HEK293 (cell line): ENCODE data around the gene PTH2R.

Experiments
- HOXA7 ChIP-seq: sonication (generic); formaldehyde crosslinking; IDR thresholded peaks from 2 replicates; pipeline ENCODE4 v1.8.1; 2022; ENCODE audit warnings: missing genetic modification reagents, borderline replicate concordance
- IKZF3 ChIP-seq: fragments of 450-650 bp; IDR thresholded peaks from 2 replicates; pipeline ENCODE4 v1.5.0; 2018; ENCODE audit warnings: missing biosample characterization, mild to moderate bottlenecking, missing genetic modification characterization, moderate library complexity
- SALL2 ChIP-seq: fragments of 450-650 bp; formaldehyde crosslinking; IDR thresholded peaks from 2 replicates; pipeline ENCODE4 v1.5.0; 2017; ENCODE audit warnings: missing biosample characterization, mild to moderate bottlenecking, missing genetic modification characterization, borderline replicate concordance
- SETDB1 ChIP-seq: IDR thresholded peaks from one replicate; pipeline ENCODE4 v1.6.1; 2017; ENCODE audit warnings: mild to moderate bottlenecking, low read length, moderate library complexity, mixed read lengths; ENCODE audit not compliant: insufficient read length
- TCF7L2 ChIP-seq: IDR thresholded peaks from 2 replicates; pipeline ENCODE4 v1.6.1; 2011; ENCODE audit warnings: low read depth, mild to moderate bottlenecking, inconsistent platforms, low read length, moderate library complexity, borderline replicate concordance
- ZNF140 ChIP-seq: fragments of 450-650 bp; formaldehyde crosslinking; IDR thresholded peaks from 2 replicates; pipeline ENCODE4 v1.5.1; 2016; ENCODE audit warnings: missing biosample characterization, missing genetic modification characterization
- ZNF266 ChIP-seq: fragments of 450-650 bp; formaldehyde crosslinking; IDR thresholded peaks from 2 replicates; pipeline ENCODE4 v1.5.1; 2016; ENCODE audit warnings: missing biosample characterization, missing genetic modification characterization, low read depth
- ZNF311 ChIP-seq: fragments of 450-650 bp; formaldehyde crosslinking; IDR thresholded peaks from 2 replicates; pipeline ENCODE4 v1.5.1; 2017; ENCODE audit warnings: missing biosample characterization, missing genetic modification characterization, borderline replicate concordance
- TF ChIP-seq, protein P1 (sequence below): fragments of 450-650 bp; formaldehyde crosslinking; IDR thresholded peaks from 2 replicates; pipeline ENCODE4 v1.5.1; 2016; ENCODE audit warnings: missing biosample characterization, missing genetic modification characterization
- TF ChIP-seq, protein P2 (sequence below): fragments of 450-650 bp; formaldehyde crosslinking; optimal IDR thresholded peaks from 2 replicates; pipeline ENCODE3; 2016; ENCODE audit warnings: missing biosample characterization, mild to moderate bottlenecking, missing genetic modification characterization
- TF ChIP-seq, protein P3 (sequence below): fragments of 450-650 bp; formaldehyde crosslinking; IDR thresholded peaks from 2 replicates; pipeline ENCODE4 v1.5.1; 2016; ENCODE audit warnings: missing biosample characterization, missing genetic modification characterization

DNA sequence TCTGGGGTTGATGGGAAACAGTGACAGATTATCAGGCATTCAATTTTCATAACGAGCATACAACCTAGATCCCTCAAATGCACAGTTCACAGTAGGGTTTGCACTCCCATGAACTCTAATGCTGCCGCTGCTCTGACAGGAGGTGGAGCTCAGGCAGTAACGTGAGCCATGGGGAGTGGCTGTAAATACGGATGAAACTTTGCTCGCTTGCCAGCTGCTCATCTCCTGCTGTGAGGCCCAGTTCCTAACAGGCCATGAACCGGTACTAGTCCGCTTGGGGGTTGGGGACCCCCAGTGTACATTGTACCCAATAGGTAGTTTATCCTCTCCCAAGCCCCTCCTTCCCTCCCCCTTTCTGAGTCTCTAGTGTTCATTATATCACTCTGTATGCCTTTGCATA lies 94.6 kb downstream of the PTH2R start:
- TF ChIP-seq, protein P1, sequence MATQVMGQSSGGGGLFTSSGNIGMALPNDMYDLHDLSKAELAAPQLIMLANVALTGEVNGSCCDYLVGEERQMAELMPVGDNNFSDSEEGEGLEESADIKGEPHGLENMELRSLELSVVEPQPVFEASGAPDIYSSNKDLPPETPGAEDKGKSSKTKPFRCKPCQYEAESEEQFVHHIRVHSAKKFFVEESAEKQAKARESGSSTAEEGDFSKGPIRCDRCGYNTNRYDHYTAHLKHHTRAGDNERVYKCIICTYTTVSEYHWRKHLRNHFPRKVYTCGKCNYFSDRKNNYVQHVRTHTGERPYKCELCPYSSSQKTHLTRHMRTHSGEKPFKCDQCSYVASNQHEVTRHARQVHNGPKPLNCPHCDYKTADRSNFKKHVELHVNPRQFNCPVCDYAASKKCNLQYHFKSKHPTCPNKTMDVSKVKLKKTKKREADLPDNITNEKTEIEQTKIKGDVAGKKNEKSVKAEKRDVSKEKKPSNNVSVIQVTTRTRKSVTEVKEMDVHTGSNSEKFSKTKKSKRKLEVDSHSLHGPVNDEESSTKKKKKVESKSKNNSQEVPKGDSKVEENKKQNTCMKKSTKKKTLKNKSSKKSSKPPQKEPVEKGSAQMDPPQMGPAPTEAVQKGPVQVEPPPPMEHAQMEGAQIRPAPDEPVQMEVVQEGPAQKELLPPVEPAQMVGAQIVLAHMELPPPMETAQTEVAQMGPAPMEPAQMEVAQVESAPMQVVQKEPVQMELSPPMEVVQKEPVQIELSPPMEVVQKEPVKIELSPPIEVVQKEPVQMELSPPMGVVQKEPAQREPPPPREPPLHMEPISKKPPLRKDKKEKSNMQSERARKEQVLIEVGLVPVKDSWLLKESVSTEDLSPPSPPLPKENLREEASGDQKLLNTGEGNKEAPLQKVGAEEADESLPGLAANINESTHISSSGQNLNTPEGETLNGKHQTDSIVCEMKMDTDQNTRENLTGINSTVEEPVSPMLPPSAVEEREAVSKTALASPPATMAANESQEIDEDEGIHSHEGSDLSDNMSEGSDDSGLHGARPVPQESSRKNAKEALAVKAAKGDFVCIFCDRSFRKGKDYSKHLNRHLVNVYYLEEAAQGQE (tag by site-specific recombination), result no peak
- TF ChIP-seq, protein P2, sequence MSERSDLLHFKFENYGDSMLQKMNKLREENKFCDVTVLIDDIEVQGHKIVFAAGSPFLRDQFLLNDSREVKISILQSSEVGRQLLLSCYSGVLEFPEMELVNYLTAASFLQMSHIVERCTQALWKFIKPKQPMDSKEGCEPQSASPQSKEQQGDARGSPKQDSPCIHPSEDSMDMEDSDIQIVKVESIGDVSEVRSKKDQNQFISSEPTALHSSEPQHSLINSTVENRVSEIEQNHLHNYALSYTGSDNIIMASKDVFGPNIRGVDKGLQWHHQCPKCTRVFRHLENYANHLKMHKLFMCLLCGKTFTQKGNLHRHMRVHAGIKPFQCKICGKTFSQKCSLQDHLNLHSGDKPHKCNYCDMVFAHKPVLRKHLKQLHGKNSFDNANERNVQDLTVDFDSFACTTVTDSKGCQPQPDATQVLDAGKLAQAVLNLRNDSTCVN (tag by site-specific recombination), result no peak
- no peak for TF ChIP-seq ZNF266
- no peak for TF ChIP-seq IKZF3 (tag by site-specific recombination)
- TF ChIP-seq, protein P3, sequence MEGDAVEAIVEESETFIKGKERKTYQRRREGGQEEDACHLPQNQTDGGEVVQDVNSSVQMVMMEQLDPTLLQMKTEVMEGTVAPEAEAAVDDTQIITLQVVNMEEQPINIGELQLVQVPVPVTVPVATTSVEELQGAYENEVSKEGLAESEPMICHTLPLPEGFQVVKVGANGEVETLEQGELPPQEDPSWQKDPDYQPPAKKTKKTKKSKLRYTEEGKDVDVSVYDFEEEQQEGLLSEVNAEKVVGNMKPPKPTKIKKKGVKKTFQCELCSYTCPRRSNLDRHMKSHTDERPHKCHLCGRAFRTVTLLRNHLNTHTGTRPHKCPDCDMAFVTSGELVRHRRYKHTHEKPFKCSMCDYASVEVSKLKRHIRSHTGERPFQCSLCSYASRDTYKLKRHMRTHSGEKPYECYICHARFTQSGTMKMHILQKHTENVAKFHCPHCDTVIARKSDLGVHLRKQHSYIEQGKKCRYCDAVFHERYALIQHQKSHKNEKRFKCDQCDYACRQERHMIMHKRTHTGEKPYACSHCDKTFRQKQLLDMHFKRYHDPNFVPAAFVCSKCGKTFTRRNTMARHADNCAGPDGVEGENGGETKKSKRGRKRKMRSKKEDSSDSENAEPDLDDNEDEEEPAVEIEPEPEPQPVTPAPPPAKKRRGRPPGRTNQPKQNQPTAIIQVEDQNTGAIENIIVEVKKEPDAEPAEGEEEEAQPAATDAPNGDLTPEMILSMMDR (tag by site-specific recombination), result no peak
- no peak for TF ChIP-seq ZNF140 (tag by site-specific recombination)
- TF ChIP-seq ZNF311, result no peak
- TF ChIP-seq TCF7L2, result no peak
- no peak for TF ChIP-seq HOXA7 (CRISPR knock-in tag)
- no peak for TF ChIP-seq SALL2 (tag by site-specific recombination)
- TF ChIP-seq SETDB1, result no peak
